GM19023 (cell line): ENCODE data around the gene FASTK.

Experiments
- ATAC-seq: cut with Tn5 transposase; IDR thresholded peaks from one replicate; pipeline ENCODE4 v1.9.1; 2021; ENCODE audit warnings: mild to moderate bottlenecking, moderate library complexity; ENCODE audit not compliant: unreplicated experiment

FASTK gene

GRCh38 chr7:151100921-151101320 is 20.3 kb upstream of the FASTK start:
- no peak for ATAC-seq

DNA sequence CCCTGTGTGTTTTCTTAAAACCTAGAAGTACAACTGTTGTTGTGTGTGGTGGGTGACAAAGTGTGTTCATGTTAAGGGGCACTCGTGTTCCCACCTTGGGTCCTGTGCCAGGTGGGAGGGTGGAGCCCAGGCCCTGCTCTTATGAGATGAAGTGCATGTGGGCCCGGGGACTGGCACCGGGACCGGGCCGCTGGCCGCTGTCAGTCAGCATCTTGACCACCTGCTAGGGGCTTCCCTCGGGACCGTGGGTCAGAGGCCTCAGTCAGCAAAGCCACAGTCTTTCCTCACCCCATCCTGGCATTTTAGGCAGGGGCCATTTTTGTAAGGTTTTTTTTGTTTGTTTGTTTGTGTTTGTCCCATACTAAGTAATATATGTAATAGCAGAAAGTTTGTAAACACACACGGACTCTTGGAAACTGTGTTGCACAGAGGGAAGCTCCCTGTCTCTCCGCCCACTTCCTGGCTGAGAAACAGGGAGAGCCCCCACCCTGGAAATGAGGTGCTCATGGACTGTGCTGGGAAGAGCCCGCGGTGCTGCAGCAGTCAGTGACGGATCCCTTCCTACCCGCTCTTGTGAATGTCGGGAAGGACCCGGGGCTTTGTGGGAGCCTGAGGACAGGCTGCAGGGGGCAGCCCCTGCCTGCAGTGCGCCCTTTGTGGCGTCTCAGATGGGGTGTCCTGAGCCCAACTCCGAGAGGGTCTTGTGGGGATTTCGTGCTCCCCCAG is 19.0 kb upstream of the FASTK start:
- no peak for ATAC-seq

DNA sequence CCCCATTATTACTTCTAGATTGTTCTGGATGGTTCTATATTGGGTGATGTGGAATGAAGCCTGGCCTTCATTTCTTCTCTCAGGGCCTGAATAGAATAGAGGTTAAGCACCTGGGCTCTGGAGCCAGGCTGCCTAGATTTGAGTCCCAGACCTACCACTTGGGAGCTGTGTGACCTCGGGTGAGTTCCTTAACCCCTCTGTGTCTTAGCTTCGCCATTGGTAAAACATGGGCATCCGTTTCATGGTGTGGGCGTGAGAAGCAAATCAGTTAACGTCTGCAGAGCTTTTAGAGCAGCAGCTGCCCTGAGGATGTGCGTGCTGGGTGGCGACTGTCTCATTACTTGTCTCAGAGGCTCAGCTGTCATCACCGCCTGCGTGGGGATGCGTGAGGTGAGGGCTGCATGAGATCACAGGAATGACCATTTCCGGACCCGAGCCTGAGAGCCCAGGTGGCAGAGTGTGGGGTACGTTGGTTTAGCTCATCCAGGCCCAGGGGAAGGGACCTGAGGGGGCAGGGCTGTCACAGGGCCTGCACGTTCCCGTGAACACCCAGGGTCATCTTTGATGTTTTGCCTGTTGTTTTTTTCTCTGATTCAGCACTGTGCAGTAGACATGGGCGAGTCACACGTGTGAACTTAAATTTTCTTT is 15.3 kb upstream of the FASTK start:
- no peak for ATAC-seq

GRCh38 chr7:151095123-151095797 is 14.7 kb upstream of the FASTK start:
- ATAC-seq: no peak

DNA sequence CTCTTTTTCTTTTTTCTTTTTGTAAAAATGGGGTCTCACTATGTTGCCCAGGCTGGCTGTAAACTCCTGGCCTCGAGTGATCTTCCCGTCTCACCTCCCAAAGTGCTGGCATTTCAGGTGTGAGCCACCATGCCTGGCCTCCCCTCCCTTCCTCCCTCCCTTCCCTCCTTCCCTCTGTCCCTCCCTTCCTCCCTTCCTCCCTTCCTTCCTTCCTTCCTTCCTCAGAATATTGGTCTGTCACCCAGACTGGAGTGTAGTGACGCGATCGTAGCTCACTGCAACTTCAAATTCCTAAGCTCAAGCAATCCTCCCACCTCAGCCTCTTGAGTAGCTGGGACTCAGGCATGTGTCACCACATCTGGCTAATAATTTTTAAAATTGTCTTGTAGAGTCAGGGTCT is 14.1 kb upstream of the FASTK start:
- no peak for ATAC-seq

DNA sequence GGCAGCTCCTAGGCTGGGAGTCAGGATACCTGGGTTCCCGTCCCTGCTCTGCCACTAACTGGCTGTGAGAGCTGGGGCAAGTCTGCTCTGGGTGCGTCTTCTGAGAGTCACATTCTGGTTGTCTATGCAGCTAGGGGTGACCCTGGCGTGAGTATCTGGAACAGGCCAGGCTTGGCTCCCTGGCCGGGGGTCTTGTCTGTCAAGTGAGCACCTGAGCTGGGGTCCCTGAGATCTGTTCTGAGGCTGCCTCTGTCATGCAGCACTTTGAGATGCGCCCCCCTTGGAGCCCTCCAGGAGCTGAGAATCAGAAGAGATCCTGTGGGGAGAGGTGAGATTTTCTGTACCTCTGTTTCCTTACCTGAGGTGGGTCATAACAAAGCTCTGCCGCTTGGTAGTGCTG is 13.1 kb upstream of the FASTK start:
- ATAC-seq: no peak

DNA sequence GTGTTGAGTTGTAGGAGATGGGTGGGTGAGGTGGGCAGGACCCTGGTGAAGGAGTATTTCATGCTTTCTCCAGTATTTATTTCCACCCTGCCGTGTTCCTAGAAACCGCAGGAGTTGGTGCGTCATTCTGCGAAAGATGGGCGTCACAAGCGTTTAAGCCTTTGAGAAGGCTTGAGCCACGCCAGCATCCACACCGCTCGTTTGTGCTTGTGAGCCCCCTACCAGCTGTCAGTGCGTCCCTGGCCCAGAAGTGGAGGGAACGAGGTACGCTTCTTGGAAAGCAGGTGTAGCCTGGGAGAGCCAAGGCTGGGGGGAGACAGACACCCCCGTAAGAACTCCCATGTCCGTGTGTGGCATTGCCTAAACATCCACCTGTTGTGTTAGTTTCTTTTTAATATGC is 11.4 kb upstream of the FASTK start:
- no peak for ATAC-seq

DNA sequence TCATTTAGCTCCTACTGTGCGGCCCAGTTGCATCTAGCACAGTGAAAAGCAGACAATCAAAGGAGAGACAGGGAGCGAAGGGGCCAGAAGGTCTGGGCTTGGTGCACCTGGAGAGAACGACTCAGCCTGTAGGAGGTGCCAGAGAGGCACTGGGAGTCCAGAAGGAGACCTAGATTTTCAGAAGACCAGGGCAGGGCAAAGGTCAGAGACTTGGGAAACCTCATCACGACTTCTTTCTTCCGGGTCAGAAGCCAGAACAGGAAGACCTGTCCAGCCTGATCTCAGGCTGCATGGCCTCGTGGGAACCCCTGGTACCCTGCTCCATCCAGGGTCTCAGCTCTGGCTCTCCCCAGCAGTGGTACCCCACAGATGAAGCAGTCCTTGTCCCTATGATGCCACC is 10.8 kb upstream of the FASTK start:
- ATAC-seq: no peak

DNA sequence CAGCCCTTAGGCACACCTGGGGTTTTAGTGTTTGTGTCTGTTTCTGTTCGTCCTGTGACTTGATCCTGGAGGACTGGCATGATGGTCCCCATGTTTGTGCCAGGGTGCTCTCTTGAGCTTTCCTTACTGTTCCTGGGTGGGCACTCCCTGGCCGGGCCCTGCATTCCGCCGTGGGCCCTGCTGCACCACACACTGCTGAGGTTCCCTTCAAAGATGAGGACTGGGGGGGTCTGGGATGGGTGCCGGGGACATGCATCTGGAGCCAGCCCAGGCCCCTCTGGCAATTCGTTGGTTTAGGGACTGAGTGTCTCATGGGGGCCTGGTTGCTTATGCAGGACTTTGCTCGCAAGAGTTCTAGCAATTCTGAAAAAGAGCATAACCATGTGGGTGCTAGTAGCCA is 10.4 kb upstream of the FASTK start:
- no peak for ATAC-seq

- no peak for ATAC-seq
Observed at GRCh38 chr7:151089893-151090730, 9.5 kb upstream of the FASTK start.

GRCh38 chr7:151088856-151089699 is 8.5 kb upstream of the FASTK start:
- no peak for ATAC-seq

DNA sequence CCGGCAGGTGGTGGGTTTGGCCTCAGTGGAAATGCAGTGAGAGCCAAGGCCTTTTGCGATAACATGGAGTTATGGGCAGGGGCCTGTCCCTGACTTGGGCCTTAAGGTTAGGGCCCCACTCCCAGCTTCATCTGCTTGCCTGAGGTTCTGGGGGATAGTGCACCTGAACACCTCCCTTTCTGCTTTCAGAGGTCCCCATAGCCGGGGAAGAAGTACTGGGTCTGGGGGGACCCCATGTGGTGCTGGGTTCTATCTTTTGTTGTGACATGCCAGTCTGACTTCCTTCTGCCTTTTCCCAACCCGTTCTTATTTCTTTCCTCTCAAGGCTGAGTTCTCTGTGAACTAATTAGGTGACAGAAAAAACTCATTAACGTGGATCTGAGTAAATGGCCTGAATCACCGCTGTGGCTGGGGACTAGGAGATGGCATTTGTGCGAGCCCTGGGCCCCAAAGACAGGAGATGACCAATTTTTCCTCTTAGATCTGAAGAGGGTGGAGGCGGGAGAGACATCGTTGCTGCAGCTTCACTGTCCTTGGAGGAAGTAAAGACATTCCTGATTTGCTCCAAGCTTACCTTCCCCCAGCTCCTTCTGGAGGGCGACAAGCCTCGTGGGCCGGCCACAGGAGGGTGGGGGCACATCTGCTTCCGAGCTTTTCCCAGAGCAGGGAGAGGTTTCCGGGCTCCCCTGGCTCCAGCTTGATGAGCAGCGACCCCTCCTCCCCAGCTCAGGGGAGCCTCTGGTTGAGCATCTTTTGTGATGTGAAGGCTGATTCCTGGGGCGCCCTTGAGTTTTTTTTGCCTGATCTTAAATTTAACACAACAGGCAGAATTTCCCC is 7.6 kb upstream of the FASTK start:
- no peak for ATAC-seq

DNA sequence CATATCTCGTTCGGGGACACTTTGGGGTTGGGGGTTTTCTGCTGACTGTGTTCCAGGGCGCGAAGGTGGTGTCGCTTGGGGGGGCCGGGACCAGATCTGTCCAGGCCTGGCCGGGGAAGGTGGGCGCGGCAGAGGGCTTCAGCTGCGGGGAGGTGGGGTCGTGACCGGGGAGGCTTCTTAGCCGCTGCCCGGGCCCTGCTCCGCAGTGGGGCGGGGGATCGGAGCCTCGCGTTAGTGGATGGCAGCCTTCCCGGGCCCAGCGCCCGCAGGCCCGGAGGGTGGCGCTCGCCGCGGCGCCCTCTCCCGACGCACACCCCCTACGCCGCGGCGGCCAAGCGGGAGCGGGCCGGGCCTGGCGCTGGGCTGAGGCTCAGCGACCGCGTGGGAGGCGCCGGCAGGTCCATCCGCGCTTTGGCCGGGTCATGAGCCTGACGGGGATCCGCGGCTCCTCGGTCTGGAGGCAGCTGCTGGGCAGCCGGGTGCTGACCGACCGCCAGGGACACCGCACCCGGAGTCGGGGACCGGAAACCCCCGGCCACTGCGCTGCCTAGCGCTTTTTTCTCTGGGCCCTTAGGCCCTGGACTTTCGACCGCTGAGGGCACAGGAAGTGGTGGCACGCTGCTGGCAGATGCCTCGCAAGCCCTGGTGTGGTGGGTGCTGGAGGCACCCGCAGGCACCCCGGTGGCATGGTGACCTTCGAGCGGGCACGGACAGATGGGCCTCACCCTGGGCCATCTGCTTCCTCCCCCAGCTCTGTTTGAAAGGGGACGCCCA is 6.8 kb upstream of the FASTK start:
- ATAC-seq: peak; percentile 23

- no peak for ATAC-seq
Observed at GRCh38 chr7:151086802-151087244, 6.2 kb upstream of the FASTK start.

DNA sequence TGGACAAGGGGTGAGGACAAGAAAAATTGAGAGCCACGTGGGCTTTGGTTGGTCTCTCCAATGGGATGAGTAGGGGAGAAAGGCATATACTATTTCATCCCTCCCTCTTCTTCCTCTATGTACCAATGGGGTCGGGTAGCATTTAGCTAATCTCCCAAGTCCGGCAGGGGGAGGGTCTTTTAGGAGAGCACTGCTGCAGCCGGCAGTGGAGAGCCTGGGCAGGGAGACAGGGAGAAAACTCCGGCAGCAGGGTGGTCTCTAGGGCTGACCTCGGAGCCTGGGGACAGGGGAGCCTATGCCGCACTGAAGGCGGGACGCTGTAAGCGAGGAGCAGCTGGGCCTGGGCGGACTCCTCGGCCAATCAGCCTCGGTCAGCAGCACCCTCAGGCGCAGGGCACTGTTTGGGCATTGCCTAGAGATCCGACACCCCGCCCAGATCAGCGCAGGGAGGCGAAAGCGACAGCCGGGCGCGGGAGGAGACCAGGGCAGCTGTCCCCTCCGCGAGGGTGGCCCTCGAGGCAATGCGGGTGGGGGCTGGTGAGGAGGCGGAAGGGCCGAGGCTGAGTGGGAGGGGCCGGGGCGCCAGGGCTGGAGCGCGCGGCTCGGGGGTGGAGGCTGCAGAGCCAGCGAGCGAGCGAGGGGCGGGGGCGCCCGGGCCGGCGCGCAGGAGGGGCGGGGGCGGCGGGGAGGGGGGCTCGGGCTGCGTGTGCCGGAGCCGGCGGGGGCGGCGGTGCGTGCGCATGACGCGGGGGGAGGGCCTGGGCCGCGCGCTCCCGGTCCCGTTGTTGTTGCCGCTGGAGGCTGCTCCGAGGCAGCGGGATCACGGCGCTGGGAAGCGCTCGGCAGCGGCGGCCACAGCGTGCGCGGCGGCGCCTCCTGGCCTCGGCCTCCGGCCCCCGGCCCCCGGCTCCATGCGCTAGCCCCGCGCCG is 5.3 kb upstream of the FASTK start, which contains the start of gene AGAP3:
TSS of gene AGAP3 (plus strand) at position 785 of the 930 bp plus-strand sequence. CDS start 267 bp downstream, outside the sequence.
- ATAC-seq: peak; percentile 43

- ATAC-seq: no peak
Observed at GRCh38 chr7:151085329-151085690, 4.7 kb upstream of the FASTK start.

- no peak for ATAC-seq
Observed at GRCh38 chr7:151083824-151084160, 3.2 kb upstream of the FASTK start.
